IPS DF 6.9 (cell line): Measurements from ENCODE around the gene C1QTNF7.

ENCODE experiments used
- DNase-seq: peaks from one replicate; pipeline ENCODE4 v3.0.0-alpha.2; 2013; ENCODE audit warnings: low read depth, low spot score
- H3K27ac ChIP-seq: one replicate; pipeline ENCODE4 v1.5.1; 2013; ENCODE audit warnings: low read length, control low read depth
- H3K27me3 ChIP-seq: 2 replicates; pipeline ENCODE4 v1.6.1; 2013; ENCODE audit warnings: mild to moderate bottlenecking, low read length; ENCODE audit not compliant: control insufficient read depth, insufficient read depth
- H3K36me3 ChIP-seq: 2 replicates; pipeline ENCODE4 v1.6.1; 2013; ENCODE audit warnings: low read length; ENCODE audit not compliant: control insufficient read depth, insufficient read depth
- H3K4me1 ChIP-seq: 2 replicates; pipeline ENCODE4 v1.6.1; 2013; ENCODE audit warnings: low read length; ENCODE audit not compliant: control insufficient read depth, insufficient read depth
- H3K4me3 ChIP-seq: 2 replicates; pipeline ENCODE4 v1.5.1; 2013; ENCODE audit warnings: mild to moderate bottlenecking, low read length
- H3K9me3 ChIP-seq: 2 replicates; pipeline ENCODE4 v1.6.1; 2013; ENCODE audit warnings: low read length, inconsistent platforms; ENCODE audit not compliant: control insufficient read depth, insufficient read depth
- WGBS: extraction: QIAGEN DNeasy Blood & Tissue Kit; methylation state at CpG from one replicate; pipeline ENCODE4 v1.1.7; 2013; ENCODE audit warnings: mixed read lengths, missing lambda C conversion rate; ENCODE audit not compliant: insufficient read length, insufficient coverage; 5-methylcytosine and 5-hydroxymethylcytosine counted together

The C1QTNF7 gene

DNA sequence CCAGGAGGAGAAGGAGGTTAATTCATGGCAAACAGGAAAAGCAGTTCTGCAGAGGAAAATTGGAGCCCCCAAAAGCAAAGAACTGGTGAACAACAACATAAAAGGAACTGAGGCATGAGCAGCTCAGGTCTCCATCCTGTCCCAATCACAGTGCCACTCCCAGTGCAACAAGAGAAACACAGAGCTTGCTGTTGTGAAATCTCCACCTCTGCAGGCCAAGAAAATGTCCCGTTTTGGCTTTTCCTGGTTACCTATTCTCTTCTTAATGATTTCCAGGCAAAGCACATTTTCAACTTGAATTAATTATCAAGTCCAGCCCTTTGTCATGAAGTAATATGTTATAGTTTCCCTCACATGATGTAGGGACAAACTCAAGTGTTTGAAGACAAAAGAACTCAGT, 778 bp downstream of the C1QTNF7 start:
- no CpG with 5 or more reads among the region's 1 CpG for WGBS
- no peak for DNase-seq
- no peaks in the 10 kb centered on the region for H3K4me1 ChIP-seq
- no peaks in the 10 kb centered on the region for H3K9me3 ChIP-seq
- H3K27me3 ChIP-seq, result no peaks in the 10 kb centered on the region
- no peaks in the 10 kb centered on the region for H3K36me3 ChIP-seq
- no peak overlapping the region for H3K4me3 ChIP-seq
- H3K27ac ChIP-seq, result no peak overlapping the region

DNA sequence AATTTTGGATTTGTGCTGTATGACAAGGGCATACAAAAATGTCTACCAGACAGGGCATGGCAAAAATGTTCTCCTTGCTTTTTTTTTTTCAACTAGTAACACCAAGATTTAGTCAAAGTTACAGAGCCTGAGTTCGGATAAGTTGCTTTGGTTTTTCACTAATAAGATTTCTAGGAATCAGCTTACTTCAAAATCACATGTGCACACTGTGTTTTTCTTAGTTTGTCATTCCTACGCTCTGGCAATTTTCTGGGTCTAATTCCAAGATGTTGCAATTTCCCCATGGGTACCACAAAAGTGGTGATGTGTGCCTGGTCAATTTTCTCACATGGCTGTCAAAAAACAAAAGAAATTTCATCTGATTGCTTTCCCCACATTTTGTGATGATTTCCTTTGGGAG, 6.3 kb downstream of the C1QTNF7 start:
- Histone ChIP-seq H3K4me1 (no peaks in the 10 kb centered on the region), H3K9me3 (no peaks in the 10 kb centered on the region), H3K36me3 (no peaks in the 10 kb centered on the region), H3K4me3 (no peak overlapping the region), H3K27ac (no peak overlapping the region), H3K27me3 (no peaks in the 10 kb centered on the region)
- no peak for DNase-seq
- WGBS, result no CpG with 5 or more reads among the region's 2 CpGs

DNA sequence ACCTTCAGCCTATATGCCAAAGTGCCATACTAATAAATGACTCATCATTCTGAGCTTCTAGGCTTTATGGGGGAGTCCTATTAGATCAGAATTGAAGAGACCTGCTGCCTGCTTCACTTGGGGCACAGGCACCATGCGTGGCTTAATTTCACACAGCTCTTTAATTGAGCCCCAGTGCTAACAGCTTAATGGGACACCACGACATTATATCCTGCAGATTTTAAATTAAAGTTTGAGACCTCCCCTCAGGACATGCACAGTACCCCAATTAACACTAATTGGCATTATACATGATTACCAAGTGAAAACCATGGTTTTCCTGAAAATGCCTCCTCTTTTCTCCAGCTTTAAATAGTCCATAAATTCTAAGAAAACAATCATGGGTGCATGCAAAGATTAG, 6.8 kb downstream of the C1QTNF7 start:
- no peak for DNase-seq
- H3K27ac ChIP-seq, result no peak overlapping the region
- no peak overlapping the region for H3K4me3 ChIP-seq
- WGBS, result no CpG with 5 or more reads among the region's 2 CpGs
- H3K27me3 ChIP-seq, result no peaks in the 10 kb centered on the region
- no peaks in the 10 kb centered on the region for H3K9me3 ChIP-seq
- no peaks in the 10 kb centered on the region for H3K36me3 ChIP-seq
- H3K4me1 ChIP-seq, result no peaks in the 10 kb centered on the region

DNA sequence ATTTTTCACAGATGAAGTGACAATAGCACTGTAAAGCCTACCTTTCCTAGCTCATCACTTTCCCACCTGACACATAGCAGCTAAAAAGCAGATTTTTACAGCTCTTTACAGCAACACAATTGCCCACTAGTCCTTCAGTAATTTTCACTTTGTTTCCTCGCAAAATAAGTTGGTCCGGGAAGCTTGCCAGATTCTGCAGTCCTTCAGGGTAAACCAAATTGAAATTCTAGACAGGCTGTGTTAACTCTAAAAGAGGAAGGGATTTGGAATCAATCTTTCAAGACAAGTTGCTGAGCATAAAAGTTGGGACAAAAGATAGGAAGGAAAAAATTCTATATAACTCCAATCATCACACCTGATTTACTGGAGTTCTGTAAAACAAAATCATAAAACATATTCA, 8.7 kb downstream of the C1QTNF7 start:
- DNase-seq, result no peak
- H3K36me3 ChIP-seq, result no peaks in the 10 kb centered on the region
- H3K4me3 ChIP-seq, result no peak overlapping the region
- H3K4me1 ChIP-seq, result no peaks in the 10 kb centered on the region
- no peaks in the 10 kb centered on the region for H3K27me3 ChIP-seq
- H3K9me3 ChIP-seq, result no peaks in the 10 kb centered on the region
- WGBS, result no CpG with 5 or more reads among the region's 2 CpGs
- no peak overlapping the region for H3K27ac ChIP-seq

DNA sequence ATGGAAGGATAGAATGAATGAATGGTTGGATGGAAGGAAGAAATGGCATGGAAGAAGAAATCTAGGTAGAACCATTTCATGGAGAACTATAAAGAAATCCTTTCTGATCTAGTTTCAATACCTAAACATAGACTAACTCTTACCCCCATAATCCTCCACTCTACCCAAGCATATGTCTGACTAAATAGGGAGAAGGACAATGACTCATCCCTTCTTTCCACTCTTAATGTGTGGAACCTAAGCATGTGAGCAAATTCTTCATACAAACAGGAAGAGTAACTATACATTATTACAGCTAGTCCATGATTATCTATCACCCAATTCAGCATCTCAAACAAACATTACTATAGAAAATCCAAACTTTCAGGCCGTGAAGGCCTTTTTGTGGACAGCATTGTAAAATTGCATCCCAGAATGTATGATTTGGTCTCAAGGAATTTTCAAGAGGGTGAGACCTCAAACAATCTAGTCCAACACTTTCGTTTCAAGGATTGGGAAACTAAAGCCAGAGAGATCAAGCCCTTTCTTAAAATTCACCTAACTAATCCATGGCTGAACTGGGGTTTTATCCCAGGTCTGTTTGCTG, 11.2 kb downstream of the C1QTNF7 start:
- Histone ChIP-seq H3K4me3 (no peak overlapping the region), H3K27ac (no peak overlapping the region), H3K27me3 (no peaks in the 10 kb centered on the region), H3K36me3 (no peaks in the 10 kb centered on the region), H3K9me3 (no peaks in the 10 kb centered on the region), H3K4me1 (no peaks in the 10 kb centered on the region)
- WGBS, result no CpG with 5 or more reads among the region's 2 CpGs
- no peak for DNase-seq

DNA sequence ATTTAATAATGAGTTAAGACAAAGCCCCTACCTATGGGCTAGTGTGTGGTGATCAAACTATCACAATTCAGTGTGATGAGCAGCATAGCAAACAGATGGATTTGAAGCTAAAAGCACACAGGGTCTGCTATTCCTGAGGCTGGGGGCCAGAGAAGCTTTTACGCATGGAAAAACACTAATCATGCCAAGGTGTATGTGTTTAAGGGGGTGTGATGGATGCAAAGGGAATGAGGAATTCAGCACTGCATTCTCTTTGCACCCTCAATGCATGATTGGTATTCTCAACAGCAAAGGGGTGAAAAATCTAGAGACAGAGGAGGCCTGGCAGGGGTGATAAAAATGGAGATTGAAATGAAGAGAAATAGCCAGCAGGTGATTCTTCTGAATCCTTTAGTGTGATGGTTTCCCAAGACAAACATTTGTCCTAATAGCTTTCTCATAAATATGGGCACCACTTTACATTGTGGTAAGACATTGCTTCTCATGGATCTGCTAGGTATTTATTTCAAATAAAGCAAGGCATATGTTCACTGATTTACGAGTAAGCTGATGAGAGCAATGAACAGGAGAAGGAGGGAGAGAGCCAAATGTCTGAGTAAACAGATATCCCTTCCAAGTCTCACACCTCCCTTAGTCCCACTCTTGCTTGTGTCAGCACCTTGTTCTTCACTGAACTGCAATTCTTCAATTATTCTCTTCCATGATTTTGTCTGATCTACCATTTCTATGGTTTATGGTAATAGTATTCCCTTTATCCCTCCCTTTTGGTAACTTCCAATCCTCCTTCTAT, 15.7 kb downstream of the C1QTNF7 start:
- no CpG with 5 or more reads among the region's 2 CpGs for WGBS
- DNase-seq, result no peak
- no peaks in the 10 kb centered on the region for H3K4me1 ChIP-seq
- H3K9me3 ChIP-seq, result no peaks in the 10 kb centered on the region
- no peaks in the 10 kb centered on the region for H3K27me3 ChIP-seq
- no peak overlapping the region for H3K4me3 ChIP-seq
- no peaks in the 10 kb centered on the region for H3K36me3 ChIP-seq
- no peak overlapping the region for H3K27ac ChIP-seq

DNA sequence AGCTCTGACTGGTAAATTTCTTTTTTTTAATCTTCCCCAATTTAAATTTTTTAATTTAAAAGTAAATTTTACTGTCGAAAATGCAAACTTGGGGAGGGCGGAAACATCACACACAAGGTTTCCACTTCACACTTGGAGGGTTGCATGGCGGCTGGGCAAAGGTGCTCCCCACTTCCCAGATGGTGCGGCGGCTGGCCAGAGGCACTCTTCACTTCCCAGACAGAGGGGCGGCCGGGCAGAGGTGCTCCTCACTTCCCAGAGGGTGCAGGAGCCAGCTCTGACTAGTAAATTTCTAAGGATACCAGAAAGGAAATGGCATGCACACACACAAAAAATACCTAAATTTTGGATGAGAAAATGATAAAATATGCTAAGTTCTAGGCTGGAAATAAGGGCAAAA, 16.4 kb downstream of the C1QTNF7 start:
- no peak overlapping the region for H3K4me3 ChIP-seq
- no peaks in the 10 kb centered on the region for H3K27me3 ChIP-seq
- H3K4me1 ChIP-seq, result no peaks in the 10 kb centered on the region
- no peak overlapping the region for H3K27ac ChIP-seq
- no peak for DNase-seq
- H3K9me3 ChIP-seq, result no peaks in the 10 kb centered on the region
- no peaks in the 10 kb centered on the region for H3K36me3 ChIP-seq
- WGBS, result no CpG with 5 or more reads among the region's 7 CpGs

DNA sequence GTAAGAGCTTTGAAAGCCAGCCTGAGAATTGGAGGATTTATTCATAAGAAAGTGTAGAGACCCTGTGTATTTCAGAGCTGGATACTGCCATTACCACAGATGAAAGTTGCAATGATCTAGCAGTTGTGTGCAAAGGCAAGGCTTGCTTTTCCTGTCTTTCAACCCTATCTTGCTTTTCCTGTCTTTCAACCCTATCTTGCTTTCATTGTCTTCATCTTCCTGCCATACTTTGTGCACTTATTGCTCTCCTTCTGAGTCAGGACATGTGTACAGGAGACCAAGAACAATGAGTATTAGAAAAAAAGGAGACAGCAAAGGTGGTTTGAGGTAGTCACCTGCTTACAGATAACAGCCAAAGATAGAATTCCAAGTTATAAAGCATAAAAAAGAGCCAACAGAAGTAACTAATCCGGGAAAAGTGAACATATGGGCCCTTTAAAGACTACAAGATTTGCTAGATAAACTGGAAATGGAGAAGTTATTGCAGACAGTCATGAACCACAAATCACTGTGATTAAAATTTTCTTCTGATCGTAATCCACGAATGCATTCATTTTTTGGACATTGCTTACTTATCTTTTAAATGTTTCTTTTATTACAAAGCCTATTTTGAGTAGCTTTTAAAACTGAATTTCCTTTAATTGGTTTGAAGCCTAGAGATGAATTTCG, 17.2 kb downstream of the C1QTNF7 start:
- H3K27ac ChIP-seq, result no peak overlapping the region
- H3K4me1 ChIP-seq, result no peaks in the 10 kb centered on the region
- WGBS, result no CpG with 5 or more reads among the region's 4 CpGs
- no peaks in the 10 kb centered on the region for H3K27me3 ChIP-seq
- H3K9me3 ChIP-seq, result no peaks in the 10 kb centered on the region
- H3K36me3 ChIP-seq, result no peaks in the 10 kb centered on the region
- no peak overlapping the region for H3K4me3 ChIP-seq
- DNase-seq, result no peak

DNA sequence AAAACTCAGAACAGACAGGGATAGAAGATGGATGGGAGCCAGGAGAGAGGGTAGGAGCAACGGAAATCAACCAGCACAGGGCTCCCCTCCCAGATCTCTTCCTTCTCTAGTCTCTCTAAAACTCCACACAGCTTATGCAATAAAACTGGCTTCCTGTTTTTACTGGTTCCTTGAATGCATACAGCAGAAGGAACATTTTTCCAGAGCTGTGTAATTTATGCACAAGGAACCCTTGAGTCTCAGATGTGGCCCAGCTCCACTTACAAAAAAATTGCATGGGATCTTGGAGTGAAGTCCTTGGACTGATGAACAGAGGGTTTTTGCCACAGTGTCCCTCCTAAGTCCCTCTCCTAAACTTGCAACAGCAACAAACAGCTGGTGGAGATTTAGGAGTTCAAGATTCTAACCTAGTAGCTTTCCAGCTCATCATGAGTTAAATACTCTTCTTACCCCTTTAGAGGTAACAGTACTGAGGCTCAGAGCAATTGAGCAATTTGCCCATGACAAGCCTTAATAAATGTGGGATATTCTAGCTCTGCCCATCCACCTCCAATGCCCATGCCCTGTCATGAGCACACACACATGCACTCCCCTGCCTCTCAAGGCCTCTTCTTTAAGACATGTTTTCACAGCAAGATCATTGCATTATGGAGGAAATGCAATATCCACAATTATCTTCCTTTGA, 23.5 kb downstream of the C1QTNF7 start:
- Histone ChIP-seq H3K27me3 (no peaks in the 10 kb centered on the region), H3K9me3 (no peaks in the 10 kb centered on the region), H3K36me3 (no peaks in the 10 kb centered on the region), H3K4me1 (no peaks in the 10 kb centered on the region), H3K27ac (no peak overlapping the region), H3K4me3 (no peak overlapping the region)
- WGBS, result no CpG with 5 or more reads among the region's 1 CpG
- DNase-seq, result no peak

DNA sequence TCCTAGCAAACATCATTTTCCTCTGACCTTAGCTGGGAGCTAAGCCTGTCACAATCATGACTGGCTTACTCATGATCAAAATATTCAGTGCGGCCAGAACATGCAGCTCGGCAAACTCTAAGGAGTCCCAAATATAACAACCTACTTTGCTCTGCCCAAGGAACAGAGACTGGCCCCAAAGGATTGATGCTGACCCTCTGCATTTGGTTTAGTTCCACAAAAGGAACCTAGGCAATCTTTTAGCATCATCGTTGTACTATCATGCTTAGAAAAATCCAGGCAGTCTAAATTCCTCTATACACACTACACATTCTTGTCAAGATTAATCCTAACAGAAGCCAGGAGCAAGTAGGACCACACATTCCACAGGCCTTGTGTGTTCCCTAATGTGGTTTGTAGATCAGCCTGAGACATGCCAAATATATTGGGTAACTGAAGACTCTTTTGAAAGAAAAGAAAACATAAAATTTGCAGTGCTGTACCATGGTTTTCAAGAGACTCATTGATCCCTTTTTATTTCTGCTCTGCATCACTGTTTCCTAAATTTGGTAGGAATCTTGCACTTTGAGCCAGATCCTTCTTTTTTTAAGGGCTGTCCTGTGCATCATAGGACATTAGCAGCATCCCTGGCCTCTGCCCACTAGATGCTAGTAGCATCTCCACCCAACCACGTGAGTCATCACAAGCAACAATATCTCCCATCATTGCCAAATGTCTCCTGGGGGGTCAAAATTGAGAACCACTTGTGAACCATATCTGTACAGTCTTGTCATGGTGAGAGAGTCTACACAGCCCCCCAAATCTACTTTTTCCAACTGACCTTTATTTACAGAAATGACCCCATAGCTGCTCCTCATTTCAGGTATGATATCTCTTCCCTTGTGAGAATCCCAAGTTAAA, 24.3 kb downstream of the C1QTNF7 start:
- Histone ChIP-seq H3K4me3 (no peak overlapping the region), H3K27me3 (no peaks in the 10 kb centered on the region), H3K9me3 (no peaks in the 10 kb centered on the region), H3K4me1 (no peaks in the 10 kb centered on the region), H3K36me3 (no peaks in the 10 kb centered on the region), H3K27ac (no peak overlapping the region)
- whole genome bisulfite sequencing, result no CpG with 5 or more reads among the region's 4 CpGs
- no peak for DNase-seq
